Tibial nerve (tissue), 4 donors: ENCODE results near the gene PCOLCE2. TPM values are rescaled to one million over a fixed set of nuclear protein-coding genes. Genes with fewer than 3 reads are reported as not detected.

Source experiments
- DNase-seq, 2 donors: peaks; one replicate each; pipeline ENCODE4 v3.0.0-alpha.2; 2019; ENCODE audit warnings: low spot score in 2 of 2
- H3K27ac ChIP-seq, 4 donors: fragments of 200-600 bp; sonication (generic) in 3 of 4; one replicate each; pipeline ENCODE4 v1.5.1; 2017 to 2019; ENCODE audit warnings: mild to moderate bottlenecking in 1 of 4
- H3K27me3 ChIP-seq, 2 donors: fragments of 200-600 bp; sonication (generic) in 1 of 2; one replicate each; pipeline versions ENCODE4 v1.5.1 to v1.6.0; 2017 to 2019
- H3K36me3 ChIP-seq, 3 donors: fragments of 200-600 bp; sonication (generic); one replicate each; pipeline ENCODE4 v1.5.1; 2018 to 2019
- H3K4me1 ChIP-seq, 4 donors: fragments of 200-600 bp; sonication (generic) in 3 of 4; one replicate each; pipeline ENCODE4 v1.5.1; 2017 to 2019
- H3K4me3 ChIP-seq, 4 donors: fragments of 200-600 bp; sonication (generic) in 3 of 4; one replicate each; pipeline ENCODE4 v1.5.1; 2017 to 2019; ENCODE audit warnings: mild to moderate bottlenecking in 1 of 4, moderate library complexity in 1 of 4
- H3K9me3 ChIP-seq, 4 donors: fragments of 200-600 bp; sonication (generic) in 3 of 4; one replicate each; pipeline ENCODE4 v1.5.1; 2017 to 2019
- CTCF ChIP-seq, 5 experiments: fragments of 200-600 bp in 3 of 5; fragments of 450-650 bp in 2 of 5; sonication (generic) in 3 of 5; IDR thresholded peaks; one replicate each; pipeline ENCODE4 v1.5.1; 2016 to 2019; ENCODE audit warnings: antibody characterized with exemption in 5 of 5, mild to moderate bottlenecking in 3 of 5, moderate library complexity in 2 of 5
- EP300 ChIP-seq, 2 donors: sonication (generic); formaldehyde crosslinking; IDR thresholded peaks; one replicate each; pipeline ENCODE4 v1.6.1; 2017; ENCODE audit warnings: antibody characterized with exemption in 2 of 2, mild to moderate bottlenecking in 1 of 2
- POLR2A ChIP-seq, 2 donors: fragments of 450-650 bp; IDR thresholded peaks; one replicate each; pipeline ENCODE4 v1.6.1; 2017; ENCODE audit warnings: antibody characterized with exemption in 2 of 2, mild to moderate bottlenecking in 2 of 2, moderate library complexity in 2 of 2
- WGBS, 2 donors: methylation state at CpG; one replicate each; pipeline ENCODE4 v1.1.5; 2018; 5-methylcytosine and 5-hydroxymethylcytosine counted together
- total RNA-seq, 4 donors: library from RNA; depleted of rRNA; stranded (reverse); fragments of >200 nt; gene quantifications; one replicate each; pipeline ENCODE4 v1.1.0, GENCODE V29; 2016

The PCOLCE2 gene
- total RNA-seq, 4 donors from 2014 or later: 38.5 to 105 (median 59.1) TPM

GRCh38 chr3:142866841-142867631 is 21.8 kb downstream of the PCOLCE2 start:
- Histone ChIP-seq H3K4me1 (no peaks in the 10 kb centered on the region), H3K9me3 (no peaks in the 10 kb centered on the region), H3K4me3 (no peak overlapping the region), H3K27me3 (no peaks in the 10 kb centered on the region), H3K27ac (no peak overlapping the region), H3K36me3 (no peaks in the 10 kb centered on the region)
- no peak for DNase-seq
- no peak for TF ChIP-seq POLR2A (IDR thresholded peaks at IDR 0.05)
- no peak for TF ChIP-seq EP300 (IDR thresholded peaks at IDR 0.05)
- WGBS, 2 donors: 58 to 63% methylated on average over 9 of the region's 9 CpGs

- no peak for DNase-seq
- WGBS, 2 donors: 75 to 81% methylated on average over 8 of the region's 8 CpGs
- H3K9me3 ChIP-seq: no peaks in the 10 kb centered on the region
- no peaks in the 10 kb centered on the region for H3K27me3 ChIP-seq
- H3K27ac ChIP-seq: peak overlapping the region in 1 of 4 donors; percentile 17
- no peaks in the 10 kb centered on the region for H3K4me1 ChIP-seq
- H3K4me3 ChIP-seq: no peak overlapping the region
- no peaks in the 10 kb centered on the region for H3K36me3 ChIP-seq
- TF ChIP-seq CTCF (IDR thresholded peaks at IDR 0.05) (no peak), EP300 (IDR thresholded peaks at IDR 0.05) (no peak), POLR2A (IDR thresholded peaks at IDR 0.05) (no peak)
Measured at GRCh38 chr3:142863930-142864920, 24.7 kb downstream of the PCOLCE2 start.

DNA sequence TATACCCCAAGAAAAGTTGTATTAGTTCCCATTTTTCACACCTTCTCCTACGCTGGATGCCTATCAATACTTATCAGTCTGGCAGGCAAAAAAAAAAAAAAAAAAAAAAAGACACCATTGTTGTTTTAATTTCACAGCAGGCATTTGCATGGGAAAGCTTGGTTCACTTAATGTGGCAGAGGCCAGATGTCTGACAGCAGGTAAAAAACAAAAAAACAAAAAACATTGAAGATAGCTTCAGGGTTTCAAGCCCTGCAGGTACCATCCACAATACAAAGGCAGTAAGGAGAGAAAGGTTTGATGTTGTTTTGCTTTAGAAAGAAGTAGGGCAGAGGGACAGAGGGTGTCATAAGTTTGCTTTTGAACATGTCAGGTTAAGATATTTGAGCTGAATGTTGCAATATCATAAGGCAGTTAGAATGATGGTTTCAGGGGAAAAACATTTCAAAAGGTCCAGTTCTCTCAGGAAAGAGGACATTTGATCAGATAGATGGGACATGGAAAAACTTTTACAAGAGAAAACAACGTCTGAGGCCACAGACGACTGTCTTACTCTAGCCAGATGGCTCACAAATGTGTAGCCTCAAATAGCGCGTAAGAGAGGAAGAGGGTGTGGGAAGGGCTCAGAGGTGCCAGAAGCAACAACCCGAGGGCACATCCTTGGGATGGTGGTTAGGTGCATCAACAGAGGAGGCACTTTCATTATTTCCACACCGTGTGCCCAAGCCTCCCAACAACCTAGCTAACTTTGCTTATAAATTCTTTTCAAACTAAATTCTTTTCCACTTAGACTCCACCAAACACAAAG is 25.7 kb downstream of the PCOLCE2 start:
- Histone ChIP-seq H3K27me3 (no peaks in the 10 kb centered on the region), H3K36me3 (no peaks in the 10 kb centered on the region), H3K27ac (peak overlapping the region in 1 of 4 donors; percentile 17), H3K4me1 (no peaks in the 10 kb centered on the region), H3K4me3 (no peak overlapping the region), H3K9me3 (no peaks in the 10 kb centered on the region)
- no peak for DNase-seq
- WGBS, 2 donors: 36 to 38% methylated on average over 7 of the region's 7 CpGs
- TF ChIP-seq POLR2A (IDR thresholded peaks at IDR 0.05) (no peak), EP300 (IDR thresholded peaks at IDR 0.05) (peak in 1 of 2 donors; percentile 28)

- no peak overlapping the region for H3K4me3 ChIP-seq
- no peaks in the 10 kb centered on the region for H3K9me3 ChIP-seq
- H3K27ac ChIP-seq: no peak overlapping the region
- no peaks in the 10 kb centered on the region for H3K4me1 ChIP-seq
- TF ChIP-seq EP300 (IDR thresholded peaks at IDR 0.05) (no peak), POLR2A (IDR thresholded peaks at IDR 0.05) (no peak), CTCF (IDR thresholded peaks at IDR 0.05) (no peak)
- WGBS, 2 donors: 66% methylated on average over 4 of the region's 4 CpGs
- DNase-seq: no peak
- H3K27me3 ChIP-seq: no peaks in the 10 kb centered on the region
- no peaks in the 10 kb centered on the region for H3K36me3 ChIP-seq
Measured at GRCh38 chr3:142861926-142862325, 27.0 kb downstream of the PCOLCE2 start.

GRCh38 chr3:142858043-142858442 is 30.8 kb downstream of the PCOLCE2 start:
- Histone ChIP-seq H3K4me3 (no peak overlapping the region), H3K9me3 (no peaks in the 10 kb centered on the region), H3K4me1 (peaks cover 0 to 7% (median 0%) of the 10 kb centered on the region in 4 donors), H3K27ac (no peak overlapping the region), H3K36me3 (no peaks in the 10 kb centered on the region), H3K27me3 (no peaks in the 10 kb centered on the region)
- no peak for TF ChIP-seq POLR2A (IDR thresholded peaks at IDR 0.05)
- WGBS, 2 donors: 76 to 84% methylated on average over 3 of the region's 3 CpGs
- no peak for DNase-seq

GRCh38 chr3:142857056-142857455 is 31.8 kb downstream of the PCOLCE2 start:
- H3K9me3 ChIP-seq: no peaks in the 10 kb centered on the region
- 68 to 76% methylated on average over 6 of the region's 6 CpGs for WGBS, 2 donors
- no peak overlapping the region for H3K27ac ChIP-seq
- no peaks in the 10 kb centered on the region for H3K27me3 ChIP-seq
- no peaks in the 10 kb centered on the region for H3K36me3 ChIP-seq
- peaks cover 0 to 7% (median 0%) of the 10 kb centered on the region in 4 donors for H3K4me1 ChIP-seq
- no peak overlapping the region for H3K4me3 ChIP-seq
- TF ChIP-seq EP300 (IDR thresholded peaks at IDR 0.05) (no peak), POLR2A (IDR thresholded peaks at IDR 0.05) (no peak), CTCF (IDR thresholded peaks at IDR 0.05) (no peak)
- no peak for DNase-seq
